Psoas muscle (tissue), 8 donors: ENCODE data around the gene FARP2. TPM values are rescaled to one million over a fixed set of nuclear protein-coding genes. Genes with fewer than 3 reads are reported as not detected.
"Not testable (repeated sequence)": the region's sequence is repeated elsewhere in the genome, so short reads cannot be mapped to it uniquely, and the experiment has no call there.

ENCODE experiments used
- ATAC-seq, 4 donors: fragments of 200-7000 bp; cut with Tn5 transposase; one replicate each; pipeline ENCODE4 v1.9.1; 2020; ENCODE audit warnings: moderate library complexity in 3 of 4, mild to moderate bottlenecking in 2 of 4
- DNase-seq, 2 donors: peaks; one replicate each; pipeline ENCODE4 v3.0.0-alpha.2; 2020
- H3K27ac ChIP-seq: fragments of 200-600 bp; one replicate; pipeline ENCODE4 v1.8.0; 2022
- H3K27me3 ChIP-seq, 3 donors: fragments of 200-600 bp in 1 of 3; one replicate each; pipeline versions ENCODE4 v1.6.1 to v1.8.0; 2013 to 2022; ENCODE audit warnings: low read length in 2 of 3, mild to moderate bottlenecking in 2 of 3, moderate library complexity in 1 of 3; ENCODE audit not compliant: insufficient read depth in 3 of 3
- H3K36me3 ChIP-seq, 2 donors: fragments of 200-600 bp in 1 of 2; one replicate each; pipeline versions ENCODE4 v1.6.1 to v1.8.0; 2013 to 2022; ENCODE audit warnings: low read depth in 1 of 2, mild to moderate bottlenecking in 1 of 2, moderate library complexity in 1 of 2; ENCODE audit not compliant: insufficient read depth in 1 of 2
- H3K4me1 ChIP-seq: fragments of 200-600 bp; one replicate; pipeline ENCODE4 v1.8.0; 2022
- H3K4me3 ChIP-seq: fragments of 200-600 bp; one replicate; pipeline ENCODE4 v1.8.0; 2022; ENCODE audit warnings: mild to moderate bottlenecking
- H3K9me3 ChIP-seq: fragments of 200-600 bp; one replicate; pipeline ENCODE4 v1.8.0; 2022
- WGBS, 3 donors: extraction: QIAGEN DNeasy Blood & Tissue Kit; methylation state at CpG; one replicate each; pipeline versions ENCODE4 v1.1.6 to v1.1.7; 2013; 5-methylcytosine and 5-hydroxymethylcytosine counted together
- intact Hi-C, 2 donors: fragments of 100-400 bp; cut with DNase I; formaldehyde crosslinking; loops; one replicate each; pipeline versions ENCODE4 v1.11.0 to v1.14.2; 2022
- polyA plus RNA-seq, 3 donors: library from polyadenylated mRNA; stranded (reverse); fragments of 200-250 nt; gene quantifications; one replicate each; pipeline ENCODE4 v1.2.3, GENCODE V29; 2013
- total RNA-seq, 4 donors: library from RNA; stranded (reverse); fragmentation: NEBNext Ultra II Directional in 2 of 4; extraction: Animal tissue kit (Norgen Biotek cat#: 25700) in 2 of 4; gene quantifications; one replicate each; pipeline versions ENCODE4 v1.2.1 to v1.2.4, GENCODE V29; 2021 to 2023
- TF ChIP-seq, protein P1 (sequence below): fragments of 200-600 bp; IDR thresholded peaks from one replicate; pipeline ENCODE4 v1.8.0; 2022; ENCODE audit warnings: antibody characterized with exemption
- donor health status: healthy with polysubstance abuse.
- donor health status: DM: no; HTN: no; CAD: no; lungs with moderate emphysema.
- donor health status: Bipolar disorder and iron deficiency.
- donor health status: healthy.
- donor health status: DM: yes; HTN: yes; CAD: no.
- donor health status: DM: no; HTN: no; CAD: no.
- donor health status: DM: no; HTN: no; CAD: no.
- donor health status: DM: yes; HTN: yes; CAD: no.

FARP2 gene
- total and polyA plus RNA-seq, 7 donors: 5.8 to 18.4 (median 17.4) TPM

DNA sequence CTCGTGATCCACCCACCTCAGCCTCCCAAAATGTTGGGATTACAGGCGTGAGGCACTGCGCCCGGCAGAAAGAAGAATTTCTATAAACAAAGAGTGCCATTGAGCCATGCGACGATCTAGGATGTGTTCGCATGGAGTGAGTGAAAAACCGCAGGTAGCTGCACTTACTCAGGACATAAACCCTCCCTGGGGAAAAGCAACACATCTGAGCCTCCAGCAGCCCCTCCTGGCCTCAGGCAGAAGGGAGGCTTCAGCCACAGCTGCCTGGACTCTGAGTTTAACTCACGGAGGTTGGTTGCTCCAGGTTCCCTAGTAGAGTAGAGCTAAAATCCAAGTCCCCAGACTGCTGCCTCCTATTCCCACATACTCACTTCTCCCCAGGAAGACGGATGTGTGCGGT lies 163.6 kb downstream of the FARP2 start:
- intact Hi-C loops: no loop called here
- Histone ChIP-seq H3K27me3 (peaks cover 0 to 4% (median 0%) of the 10 kb centered on the region in 3 donors), H3K4me1 (no peaks in the 10 kb centered on the region), H3K36me3 (no peaks in the 10 kb centered on the region), H3K4me3 (no peak overlapping the region), H3K9me3 (no peaks in the 10 kb centered on the region), H3K27ac (no peak overlapping the region)
- no peak for ATAC-seq
- TF ChIP-seq, protein P1, sequence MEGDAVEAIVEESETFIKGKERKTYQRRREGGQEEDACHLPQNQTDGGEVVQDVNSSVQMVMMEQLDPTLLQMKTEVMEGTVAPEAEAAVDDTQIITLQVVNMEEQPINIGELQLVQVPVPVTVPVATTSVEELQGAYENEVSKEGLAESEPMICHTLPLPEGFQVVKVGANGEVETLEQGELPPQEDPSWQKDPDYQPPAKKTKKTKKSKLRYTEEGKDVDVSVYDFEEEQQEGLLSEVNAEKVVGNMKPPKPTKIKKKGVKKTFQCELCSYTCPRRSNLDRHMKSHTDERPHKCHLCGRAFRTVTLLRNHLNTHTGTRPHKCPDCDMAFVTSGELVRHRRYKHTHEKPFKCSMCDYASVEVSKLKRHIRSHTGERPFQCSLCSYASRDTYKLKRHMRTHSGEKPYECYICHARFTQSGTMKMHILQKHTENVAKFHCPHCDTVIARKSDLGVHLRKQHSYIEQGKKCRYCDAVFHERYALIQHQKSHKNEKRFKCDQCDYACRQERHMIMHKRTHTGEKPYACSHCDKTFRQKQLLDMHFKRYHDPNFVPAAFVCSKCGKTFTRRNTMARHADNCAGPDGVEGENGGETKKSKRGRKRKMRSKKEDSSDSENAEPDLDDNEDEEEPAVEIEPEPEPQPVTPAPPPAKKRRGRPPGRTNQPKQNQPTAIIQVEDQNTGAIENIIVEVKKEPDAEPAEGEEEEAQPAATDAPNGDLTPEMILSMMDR: no peak
- 65 to 75% (median 69%) methylated on average over 11 of the region's 11 CpGs for WGBS, 3 donors
- no peak for DNase-seq

GRCh38 chr2:241522477-241522876 lies 166.4 kb downstream of the FARP2 start:
- intact Hi-C loops: no loop called here
- WGBS, 3 donors: 75 to 85% (median 83%) methylated on average over 5 of the region's 5 CpGs
- ATAC-seq: no peak

GRCh38 chr2:241525818-241526780 lies 170.0 kb downstream of the FARP2 start:
- H3K4me3 ChIP-seq, H3K4me1 ChIP-seq, H3K36me3 ChIP-seq, DNase-seq, H3K9me3 ChIP-seq, H3K27ac ChIP-seq, H3K27me3 ChIP-seq, intact Hi-C loops, ATAC-seq: not testable (repeated sequence)
- WGBS, 3 donors: 92 to 95% (median 94%) methylated on average over 31 of the region's 31 CpGs

More at GRCh38 chr2:241522477-241522876, 166.4 kb downstream of the FARP2 start:
- H3K27me3 ChIP-seq: peaks cover 0 to 4% (median 0%) of the 10 kb centered on the region in 3 donors
- H3K27ac ChIP-seq: no peak overlapping the region
- H3K4me1 ChIP-seq: no peaks in the 10 kb centered on the region
- no peaks in the 10 kb centered on the region for H3K9me3 ChIP-seq
- no peak overlapping the region for H3K4me3 ChIP-seq
- no peak for DNase-seq
- TF ChIP-seq, protein P1: no peak
- H3K36me3 ChIP-seq: no peaks in the 10 kb centered on the region

DNA sequence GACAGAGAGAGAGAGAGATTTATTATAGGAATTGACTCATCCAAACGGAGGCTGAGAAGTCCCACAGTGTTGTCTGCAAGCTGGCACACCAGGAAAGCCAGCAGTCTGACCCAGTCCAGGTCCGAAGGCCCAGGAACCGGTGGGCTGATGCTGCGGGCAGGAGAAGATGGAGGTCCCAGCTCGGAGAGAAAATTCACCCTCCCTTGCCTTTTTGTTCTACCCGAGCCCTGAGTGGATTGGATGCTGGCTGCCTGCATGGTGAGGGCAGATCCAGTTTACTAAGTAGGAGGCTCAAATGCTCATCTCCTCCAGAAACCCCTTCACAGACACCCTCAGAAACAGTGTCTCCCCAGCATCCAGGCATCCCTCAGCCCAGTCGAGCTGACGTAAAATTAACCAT lies 174.5 kb downstream of the FARP2 start:
- TF ChIP-seq, protein P1: no peak
- ATAC-seq: no peak
- no peak for DNase-seq
- H3K4me1 ChIP-seq: no peaks in the 10 kb centered on the region
- no peaks in the 10 kb centered on the region for H3K36me3 ChIP-seq
- H3K4me3 ChIP-seq: no peak overlapping the region
- H3K27me3 ChIP-seq: no peaks in the 10 kb centered on the region
- H3K9me3 ChIP-seq: no peaks in the 10 kb centered on the region
- H3K27ac ChIP-seq: no peak overlapping the region
- intact Hi-C loops: no loop called here
- 65 to 73% (median 66%) methylated on average over 8 of the region's 8 CpGs for WGBS, 3 donors

GRCh38 chr2:241531161-241531722 lies 175.2 kb downstream of the FARP2 start:
- H3K4me1 ChIP-seq: no peaks in the 10 kb centered on the region
- intact Hi-C loops: no loop called here
- H3K27me3 ChIP-seq: no peaks in the 10 kb centered on the region
- ATAC-seq: no peak
- no peak overlapping the region for H3K27ac ChIP-seq
- no peaks in the 10 kb centered on the region for H3K36me3 ChIP-seq
- TF ChIP-seq, protein P1: no peak
- 76 to 81% (median 77%) methylated on average over 13 of the region's 13 CpGs for WGBS, 3 donors
- no peak overlapping the region for H3K4me3 ChIP-seq
- no peaks in the 10 kb centered on the region for H3K9me3 ChIP-seq
- no peak for DNase-seq
